OCI-LY7 (cell line): ENCODE data around the gene DUSP12. TPM values are rescaled to one million over a fixed set of nuclear protein-coding genes. Genes with fewer than 3 reads are reported as not detected.

Experiments used
- BruUV-seq: library from RNA; stranded (reverse); fragments of 400-500 nt; replicated peaks from 2 replicates; lab custom pipeline; 2021; lab: Mats Ljungman, UMichigan
- CTCF ChIA-PET: fragments of 300-600 bp; sonication (Branson Sonifier 250); formaldehyde crosslinking; loops from one replicate; lab custom pipeline; 2022; ENCODE audit warnings: antibody characterized with exemption; ENCODE audit not compliant: unreplicated experiment; lab: Charles Lee
- POLR2A ChIA-PET: fragments of 300-600 bp; sonication (Branson Sonifier 250); formaldehyde crosslinking; loops from one replicate; lab custom pipeline; 2022; ENCODE audit warnings: antibody characterized with exemption; lab: Charles Lee
- DNase-seq: peaks from one replicate; pipeline ENCODE4 v3.0.0-alpha.2; 2015; ENCODE audit warnings: low spot score
- H2AFZ ChIP-seq: fragments of 200-600 bp; sonication (generic), shearing (Covaris generic); 2 replicates; pipeline ENCODE4 v1.6.1; 2014; ENCODE audit warnings: mild to moderate bottlenecking, antibody characterized with exemption, low read length, moderate library complexity
- H3K27ac ChIP-seq: fragments of 200-600 bp; sonication (generic); 2 replicates; pipeline ENCODE4 v1.5.1; 2014; ENCODE audit warnings: mixed run types, low read depth, mild to moderate bottlenecking, moderate library complexity, low read length, inconsistent platforms; ENCODE audit not compliant: poor library complexity, severe bottlenecking
- H3K36me3 ChIP-seq: fragments of 200-600 bp; sonication (generic); 2 replicates; pipeline ENCODE4 v1.6.1; 2014; ENCODE audit warnings: mild to moderate bottlenecking, antibody characterized with exemption, low read length, moderate library complexity, mixed read lengths; ENCODE audit not compliant: insufficient read depth
- H3K4me1 ChIP-seq: fragments of 200-600 bp; sonication (generic); 2 replicates; pipeline ENCODE4 v1.5.1; 2014; ENCODE audit warnings: mild to moderate bottlenecking, low read length; ENCODE audit not compliant: insufficient read depth, poor library complexity, severe bottlenecking
- H3K4me2 ChIP-seq: fragments of 200-600 bp; sonication (generic); 2 replicates; pipeline ENCODE4 v1.6.1; 2014; ENCODE audit warnings: mild to moderate bottlenecking, low read length
- H3K4me3 ChIP-seq: fragments of 200-600 bp; sonication (generic); 2 replicates; pipeline ENCODE4 v1.5.1; 2014; ENCODE audit warnings: mild to moderate bottlenecking, low read depth, low read length; ENCODE audit not compliant: poor library complexity, severe bottlenecking
- H3K79me2 ChIP-seq: fragments of 200-600 bp; sonication (generic); 2 replicates; pipeline ENCODE4 v1.6.1; 2016; ENCODE audit warnings: low read depth, mild to moderate bottlenecking, low read length, moderate library complexity, mixed read lengths; ENCODE audit not compliant: insufficient read depth
- H3K9me2 ChIP-seq: fragments of 200-600 bp; sonication (generic); 2 replicates; pipeline ENCODE4 v1.6.1; 2016; ENCODE audit warnings: mild to moderate bottlenecking, low read length, mixed read lengths; ENCODE audit not compliant: insufficient read depth
- H3K9me3 ChIP-seq: fragments of 200-600 bp; sonication (generic); 2 replicates; pipeline ENCODE4 v1.6.1; 2014; ENCODE audit warnings: mild to moderate bottlenecking, mixed run types, low read length, mixed read lengths
- H4K20me1 ChIP-seq: fragments of 200-600 bp; sonication (generic); 2 replicates; pipeline ENCODE4 v1.6.1; 2014; ENCODE audit warnings: mild to moderate bottlenecking, antibody characterized with exemption, low read length, moderate library complexity, mixed read lengths; ENCODE audit not compliant: insufficient read depth
- CTCF ChIP-seq: fragments of 200-600 bp; sonication (generic); conservative IDR thresholded peaks from 2 replicates; pipeline ENCODE4 v1.5.1; 2014; ENCODE audit warnings: mild to moderate bottlenecking, antibody characterized with exemption, low read length, moderate library complexity, mixed read lengths
- EZH2phosphoT487 ChIP-seq: fragments of 200-600 bp; sonication (generic); IDR thresholded peaks from 2 replicates; pipeline ENCODE4 v1.6.1; 2018; ENCODE audit warnings: low read depth, borderline replicate concordance, mild to moderate bottlenecking, mixed run types, antibody characterized with exemption, low read length, moderate library complexity, mixed read lengths
- intact Hi-C: fragments of 100-400 bp; cut with micrococcal nuclease; formaldehyde crosslinking; loops from one replicate; pipeline ENCODE4 v1.10.0; 2022; ENCODE audit not compliant: unreplicated experiment
- total RNA-seq, 2 experiments: library from RNA; depleted of rRNA in 1 of 2; stranded (reverse); fragments of >200 nt in 1 of 2; shearing (Covaris generic) in 1 of 2; gene quantifications; 2 replicates each; pipeline ENCODE4 v1.2.3, GENCODE V29; 2014 to 2022

DUSP12 gene
- total RNA-seq, 2 experiments from 2014 or later = 37.3 to 43.9 TPM

- Histone ChIP-seq H3K9me3 (no peaks in the 10 kb centered on the region), H3K27ac (no peak overlapping the region), H3K4me2 (peak overlapping the region; percentile 57), H3K36me3 (no peaks in the 10 kb centered on the region), H2AFZ (peak overlapping the region; percentile 20; the same call in 1 of the 2 replicates), H3K79me2 (no peaks in the 10 kb centered on the region), H3K4me3 (no peak overlapping the region), H4K20me1 (no peaks in the 10 kb centered on the region), H3K4me1 (peaks cover 48% of the 10 kb centered on the region), H3K9me2 (no peaks in the 10 kb centered on the region)
- TF ChIP-seq EZH2phosphoT487 = no peak
- no peak for TF ChIP-seq CTCF
- peak; percentile 32 for DNase-seq
- BruUV-seq = no TSS peak
- ChIA-PET POLR2A (interaction anchor here (0.7 to 7.0 kb wide), 5 partner anchors 9 to 209 kb away, joined by 3 to 64 read pairs (median 4); partner anchors contain the start of genes DUSP12 and FCRLA), CTCF (interaction anchor here (0.8 to 1.4 kb wide), 4 partner anchors 14 to 254 kb away, joined by 3 to 4 read pairs (median 3); no protein-coding TSS in a partner anchor)
- intact Hi-C loops = loop anchor here (1.0 to 10.0 kb wide), 2 partner anchors 176 to 254 kb away; no protein-coding TSS in a partner anchor
Measured at GRCh38 chr1:161740921-161741320, 8.7 kb upstream of the DUSP12 start.

GRCh38 chr1:161743231-161743630, 6.4 kb upstream of the DUSP12 start:
- no TSS peak for BruUV-seq
- no peak for TF ChIP-seq CTCF
- TF ChIP-seq EZH2phosphoT487 = no peak
- ChIA-PET CTCF (no interaction called here), POLR2A (interaction anchor here (0.7 to 1.1 kb wide), 2 partner anchors 42 to 363 kb away, joined by 3 read pairs; no protein-coding TSS in a partner anchor)
- Histone ChIP-seq H3K36me3 (no peaks in the 10 kb centered on the region), H3K4me3 (no peak overlapping the region), H3K79me2 (no peaks in the 10 kb centered on the region), H3K9me3 (no peaks in the 10 kb centered on the region), H2AFZ (no peak overlapping the region), H3K4me2 (no peak overlapping the region), H3K4me1 (peaks cover 41% of the 10 kb centered on the region), H3K27ac (no peak overlapping the region), H4K20me1 (no peaks in the 10 kb centered on the region), H3K9me2 (no peaks in the 10 kb centered on the region)
- DNase-seq = no peak
- intact Hi-C loops = loop anchor here (10.0 kb wide), 1 partner anchor 178 kb away; no protein-coding TSS in a partner anchor

- Histone ChIP-seq H3K79me2 (peaks cover 23% of the 10 kb centered on the region), H3K36me3 (peaks cover 18% of the 10 kb centered on the region), H3K4me3 (no peak overlapping the region), H2AFZ (peak overlapping the region; percentile 37; the same call in 1 of the 2 replicates), H3K27ac (no peak overlapping the region), H3K9me2 (no peaks in the 10 kb centered on the region), H3K9me3 (no peaks in the 10 kb centered on the region), H3K4me1 (peaks cover 28% of the 10 kb centered on the region), H4K20me1 (no peaks in the 10 kb centered on the region), H3K4me2 (peak overlapping the region; percentile 44)
- ChIA-PET POLR2A (interaction anchor here (1.0 kb wide), 1 partner anchor 22 kb away, joined by 3 read pairs; no protein-coding TSS in a partner anchor), CTCF (no interaction called here)
- no TSS peak for BruUV-seq
- intact Hi-C loops = loop anchor here (10.0 kb wide), 1 partner anchor 183 kb away; no protein-coding TSS in a partner anchor
- TF ChIP-seq CTCF = no peak
- TF ChIP-seq EZH2phosphoT487 = no peak
- no peak for DNase-seq
Measured at GRCh38 chr1:161747801-161748200, 1.8 kb upstream of the DUSP12 start.
